Naive B cell (primary cell): ENCODE data around the gene DHRSX. TPM values are rescaled to one million over a fixed set of nuclear protein-coding genes. Genes with fewer than 3 reads are reported as not detected.
A peak's percentile ranks its signal among the peaks of the same experiment; 100 is the strongest.
"Not testable (repeated sequence)": the region's sequence is repeated elsewhere in the genome, so short reads cannot be mapped to it uniquely, and the experiment has no call there.

Experiments used
- ATAC-seq, 2 donors: fragments of 150-1000 bp; cut with Tn5 transposase; 2 replicates each; pipeline ENCODE4 v1.10.0; 2021; ENCODE audit warnings: low read depth in 2 of 2, mild to moderate bottlenecking in 2 of 2, moderate library complexity in 2 of 2
- DNase-seq: peaks from one replicate; pipeline ENCODE4 v3.0.0; 2022
- H3K27ac Mint-ChIP-seq, 6 donors: one replicate each; pipeline ENCODE4 v1.8.0; 2020 to 2022; ENCODE audit warnings: mild to moderate bottlenecking in 6 of 6, mixed read lengths in 6 of 6, moderate library complexity in 5 of 6, inconsistent platforms in 2 of 6
- H3K27me3 Mint-ChIP-seq, 3 donors: one replicate each; pipeline ENCODE4 v1.8.0; 2021 to 2022; ENCODE audit warnings: mixed read lengths in 3 of 3, mild to moderate bottlenecking in 1 of 3
- H3K36me3 Mint-ChIP-seq, 2 donors: one replicate each; pipeline ENCODE4 v1.8.0; 2020 to 2022; ENCODE audit warnings: mixed read lengths in 2 of 2, inconsistent platforms in 1 of 2, mild to moderate bottlenecking in 1 of 2
- H3K4me1 Mint-ChIP-seq, 3 donors: one replicate each; pipeline ENCODE4 v1.8.0; 2020 to 2022; ENCODE audit warnings: mixed read lengths in 3 of 3, inconsistent platforms in 1 of 3, mild to moderate bottlenecking in 1 of 3, moderate library complexity in 1 of 3
- H3K4me3 Mint-ChIP-seq, 8 donors: one replicate each; pipeline ENCODE4 v1.8.0; 2020 to 2022; ENCODE audit warnings: mild to moderate bottlenecking in 8 of 8, mixed read lengths in 8 of 8, moderate library complexity in 8 of 8, inconsistent platforms in 2 of 8
- H3K9me3 Mint-ChIP-seq, 7 donors: one replicate each; pipeline ENCODE4 v1.8.0; 2020 to 2022; ENCODE audit warnings: mixed read lengths in 7 of 7, mild to moderate bottlenecking in 5 of 7, inconsistent platforms in 2 of 7, moderate library complexity in 1 of 7
- polyA plus RNA-seq, 6 donors: library from polyadenylated mRNA; unstranded; fragments of 300-500 nt; fragmentation: Illumina TruSeq; gene quantifications; one replicate each; pipeline ENCODE4 v1.2.3, GENCODE V29; 2021; ENCODE audit warnings: low read depth in 6 of 6

Gene DHRSX
- polyA plus RNA-seq, 6 donors from 2014 or later = 20.9 to 33.3 (median 28.4) TPM

DNA sequence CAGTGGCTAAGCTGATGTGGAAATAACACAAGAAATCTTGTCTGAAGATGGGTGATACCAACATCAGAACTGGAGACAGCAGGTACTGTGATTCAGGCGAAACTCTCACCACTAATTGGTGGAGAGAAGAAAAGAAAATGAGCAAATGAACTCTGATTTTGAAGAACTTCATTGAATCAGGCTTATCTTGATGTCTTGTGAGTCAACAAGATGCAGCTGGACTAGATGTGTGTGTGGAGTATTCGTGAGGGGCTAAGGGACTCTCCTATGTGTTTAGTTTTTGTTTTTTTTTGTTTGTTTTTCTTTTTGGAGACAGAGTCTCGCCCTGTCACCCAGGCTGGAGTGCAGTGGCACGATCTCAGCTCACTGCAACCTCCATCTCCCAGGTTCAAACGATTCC lies 131.6 kb downstream of the DHRSX start:
- Mint-ChIP-seq H3K27ac (no peak overlapping the region), H3K36me3 (peaks cover 3 to 21% of the 10 kb centered on the region in 2 donors), H3K27me3 (no peaks in the 10 kb centered on the region), H3K9me3 (peaks cover 0 to 3% (median 0%) of the 10 kb centered on the region in 7 donors), H3K4me1 (peaks cover 8 to 22% (median 11%) of the 10 kb centered on the region in 3 donors), H3K4me3 (no peak overlapping the region)
- no peak for DNase-seq
- ATAC-seq = no peak

DNA sequence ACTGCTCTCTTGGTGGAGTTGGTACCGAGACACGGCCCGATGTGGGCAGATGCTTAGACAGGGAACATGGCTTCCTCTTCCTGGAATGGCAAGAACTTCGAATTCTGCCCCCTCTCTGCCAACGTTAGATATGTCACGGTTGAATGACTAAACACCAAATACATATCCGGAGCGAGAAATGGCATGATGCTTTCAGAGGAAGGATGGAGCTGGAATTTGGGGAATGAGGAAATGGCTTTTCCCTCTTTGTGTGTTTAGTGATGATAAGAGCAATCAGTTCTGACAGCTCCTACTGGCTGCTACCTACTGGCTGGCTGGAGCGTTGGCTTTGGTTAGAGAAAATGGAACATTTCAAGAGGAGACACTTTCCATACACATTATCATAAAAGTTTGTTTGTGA lies 140.0 kb downstream of the DHRSX start:
- no peak overlapping the region for H3K4me3 Mint-ChIP-seq
- H3K27me3 Mint-ChIP-seq = no peaks in the 10 kb centered on the region
- peaks cover 3 to 9% of the 10 kb centered on the region in 2 donors for H3K36me3 Mint-ChIP-seq
- DNase-seq (no peak), ATAC-seq (no peak)
- peaks cover 0 to 14% (median 7%) of the 10 kb centered on the region in 7 donors for H3K9me3 Mint-ChIP-seq
- peak overlapping the region in 2 of 6 donors; percentile 49 to 60 for H3K27ac Mint-ChIP-seq
- peaks cover 17 to 32% (median 32%) of the 10 kb centered on the region in 3 donors for H3K4me1 Mint-ChIP-seq

DNA sequence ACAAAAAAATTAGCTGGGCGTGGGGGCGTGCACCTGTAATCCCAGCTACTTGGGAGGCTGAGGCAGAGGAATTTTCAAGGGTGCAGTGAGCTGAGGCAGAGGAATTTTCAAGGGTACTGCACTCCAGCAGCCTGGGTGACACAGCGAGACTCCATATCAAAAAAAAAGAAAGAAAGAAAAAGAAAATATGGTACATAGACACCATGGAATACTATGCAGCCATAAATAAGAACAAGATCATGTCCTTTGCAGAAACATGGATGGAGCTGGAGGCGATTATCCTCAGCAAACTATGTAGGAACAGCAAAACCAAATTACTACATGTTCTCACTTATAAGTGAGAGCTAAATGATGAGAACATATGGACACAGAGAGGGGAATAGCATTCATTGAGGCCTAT lies 141.3 kb downstream of the DHRSX start:
- not testable (repeated sequence) for H3K4me3 Mint-ChIP-seq, DNase-seq, H3K27me3 Mint-ChIP-seq, ATAC-seq
- peaks cover 22 to 41% (median 36%) of the 10 kb centered on the region in 3 donors for H3K4me1 Mint-ChIP-seq
- peaks cover 0 to 14% (median 6%) of the 10 kb centered on the region in 7 donors for H3K9me3 Mint-ChIP-seq
- H3K27ac Mint-ChIP-seq = peak overlapping the region in 5 of 6 donors; percentile 22 to 83 (median 79)
- peaks cover 8 to 18% of the 10 kb centered on the region in 2 donors for H3K36me3 Mint-ChIP-seq

DNA sequence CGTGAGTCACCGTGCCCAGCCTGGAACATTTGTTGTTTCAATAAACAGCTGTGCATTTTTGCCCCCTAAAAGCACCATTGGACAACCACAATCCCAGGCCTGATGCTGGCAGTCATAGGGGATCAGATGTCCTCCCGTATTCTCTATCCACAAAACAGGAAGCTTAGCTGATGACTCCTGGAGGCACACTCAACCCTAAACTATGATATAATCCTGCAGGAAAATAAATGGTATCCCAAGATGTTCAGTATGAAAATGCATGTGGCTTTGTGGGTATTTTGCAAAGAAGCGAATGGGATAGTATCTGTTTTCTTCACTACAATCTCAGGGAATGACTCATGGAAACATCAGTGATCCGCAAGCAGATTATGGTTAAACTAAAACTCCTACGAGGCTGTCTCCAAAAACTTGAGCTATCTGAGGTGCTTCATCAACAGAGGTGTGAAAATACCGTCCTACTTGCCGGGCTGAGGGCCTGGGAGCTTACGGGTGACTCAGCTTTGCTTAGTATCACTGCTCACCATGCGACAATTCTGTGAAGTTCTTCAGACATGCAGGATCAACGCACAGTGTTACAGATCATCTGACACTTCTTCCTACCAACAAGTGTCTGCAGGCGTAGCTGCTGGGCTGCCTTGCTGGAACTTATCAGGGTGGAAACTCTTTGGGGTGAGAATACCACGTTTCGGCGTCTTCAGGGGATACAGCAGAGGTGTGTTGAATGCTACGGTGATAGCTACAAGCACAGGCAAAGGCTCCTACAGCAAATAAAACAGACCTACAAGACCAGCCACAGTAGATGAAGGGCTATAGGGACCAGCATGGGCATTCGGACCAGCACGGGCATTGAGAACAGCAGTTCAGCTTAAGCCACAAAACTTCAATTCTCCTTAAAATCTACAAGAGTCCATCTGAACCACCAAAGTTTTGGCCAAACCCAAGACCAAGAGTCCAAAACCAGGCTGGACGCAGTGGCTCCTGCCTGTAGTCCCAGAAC lies 148.5 kb downstream of the DHRSX start:
- Mint-ChIP-seq H3K9me3 (peaks cover 0 to 11% (median 3%) of the 10 kb centered on the region in 7 donors), H3K36me3 (peaks cover 19 to 28% of the 10 kb centered on the region in 2 donors), H3K4me3 (no peak overlapping the region), H3K27me3 (no peaks in the 10 kb centered on the region), H3K4me1 (peaks cover 14 to 41% (median 27%) of the 10 kb centered on the region in 3 donors), H3K27ac (peak overlapping the region in 1 of 6 donors; percentile 66)
- DNase-seq = no peak
- no peak for ATAC-seq

DNA sequence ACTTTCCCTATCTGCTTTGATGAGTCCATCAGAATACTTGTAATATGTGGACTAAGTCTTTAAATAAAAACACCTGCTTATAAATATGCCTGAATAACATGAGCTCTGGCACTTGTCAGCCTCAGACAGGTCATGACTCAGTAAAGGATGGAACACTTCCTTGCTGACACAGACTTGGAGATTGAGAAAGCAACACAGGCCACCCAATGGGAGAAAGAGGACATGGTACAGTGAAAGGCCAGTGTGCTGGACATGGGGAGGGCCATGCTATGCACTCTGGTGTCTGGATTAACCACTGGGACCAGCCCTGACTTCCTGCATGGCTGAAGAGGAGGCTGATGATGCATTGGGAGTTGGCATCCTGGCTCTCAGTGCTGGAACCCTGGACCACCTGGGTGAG lies 149.5 kb downstream of the DHRSX start:
- Mint-ChIP-seq H3K36me3 (peaks cover 28 to 36% of the 10 kb centered on the region in 2 donors), H3K4me3 (no peak overlapping the region), H3K4me1 (peaks cover 9 to 31% (median 21%) of the 10 kb centered on the region in 3 donors), H3K9me3 (peaks cover 0 to 11% (median 3%) of the 10 kb centered on the region in 7 donors), H3K27me3 (no peaks in the 10 kb centered on the region), H3K27ac (peak overlapping the region in 1 of 6 donors; percentile 53)
- DNase-seq = no peak
- ATAC-seq = no peak

DNA sequence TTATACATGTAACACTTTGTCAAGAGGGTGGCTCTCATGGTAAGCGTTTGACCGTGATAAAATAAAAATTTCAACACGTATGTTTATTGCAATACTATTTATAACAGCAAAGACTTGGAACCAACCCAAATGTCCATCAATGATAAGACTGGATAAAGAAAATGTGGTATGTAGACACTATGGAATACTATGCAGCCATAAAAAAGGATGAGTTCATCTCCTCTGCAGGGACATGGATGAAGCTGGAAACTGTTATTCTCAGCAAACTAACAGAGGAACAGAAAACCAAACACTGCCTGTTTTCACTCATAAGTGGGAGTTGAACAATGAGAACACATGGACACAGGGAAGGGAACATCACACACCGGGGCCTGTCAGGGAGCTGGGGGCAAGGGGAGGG lies 150.1 kb downstream of the DHRSX start:
- not testable (repeated sequence) for H3K27ac Mint-ChIP-seq, ATAC-seq, H3K4me3 Mint-ChIP-seq, DNase-seq, H3K27me3 Mint-ChIP-seq
- H3K36me3 Mint-ChIP-seq = peaks cover 33 to 42% of the 10 kb centered on the region in 2 donors
- H3K9me3 Mint-ChIP-seq = peaks cover 0 to 11% (median 3%) of the 10 kb centered on the region in 7 donors
- peaks cover 6 to 25% (median 17%) of the 10 kb centered on the region in 3 donors for H3K4me1 Mint-ChIP-seq

DNA sequence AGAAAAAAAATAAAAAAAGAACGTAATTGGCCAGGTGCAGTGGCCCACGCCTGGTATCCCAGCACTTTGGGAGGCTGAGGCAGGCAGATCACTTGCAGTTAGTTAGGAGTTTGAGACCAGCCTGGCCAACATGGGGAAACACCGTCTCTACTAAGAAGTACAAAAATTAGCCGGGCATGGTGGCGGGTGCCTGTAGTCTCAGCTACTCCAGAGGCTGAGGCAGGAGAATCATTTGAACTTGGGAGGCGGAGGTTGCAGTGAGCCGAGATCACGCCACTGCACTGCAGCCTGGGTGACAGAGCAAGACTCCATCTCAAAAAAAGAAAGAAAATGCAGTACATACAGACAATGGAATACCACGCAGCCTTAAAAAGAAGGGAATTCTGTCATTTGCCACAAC lies 150.7 kb downstream of the DHRSX start:
- peak overlapping the region in 1 of 6 donors; percentile 88 for H3K27ac Mint-ChIP-seq
- DNase-seq, H3K27me3 Mint-ChIP-seq, ATAC-seq: not testable (repeated sequence)
- H3K4me1 Mint-ChIP-seq = peaks cover 6 to 21% (median 13%) of the 10 kb centered on the region in 3 donors
- peaks cover 0 to 12% (median 3%) of the 10 kb centered on the region in 7 donors for H3K9me3 Mint-ChIP-seq
- H3K36me3 Mint-ChIP-seq = peaks cover 39 to 40% of the 10 kb centered on the region in 2 donors
- peak overlapping the region in 1 of 8 donors; percentile 37 for H3K4me3 Mint-ChIP-seq

DNA sequence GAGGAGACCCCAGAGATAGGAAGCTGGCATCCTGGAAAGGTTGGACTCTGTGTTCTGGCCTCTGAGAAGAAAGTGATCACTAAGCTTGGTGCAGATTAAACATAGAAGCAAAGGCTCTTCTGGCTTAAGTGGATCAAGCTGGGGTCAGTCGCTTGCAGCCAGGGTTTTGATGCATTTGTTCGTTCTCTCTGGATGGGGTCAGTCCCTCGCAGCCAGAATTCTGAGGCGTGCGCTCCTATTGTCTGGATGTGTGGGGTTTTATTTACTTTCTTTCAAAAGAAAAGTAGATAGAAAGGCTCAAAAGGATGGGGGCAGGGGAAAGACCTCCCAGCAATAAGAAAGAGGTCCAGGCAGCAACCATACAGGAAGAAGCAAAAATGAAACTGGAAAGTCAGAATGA lies 152.6 kb downstream of the DHRSX start:
- no peak overlapping the region for H3K27ac Mint-ChIP-seq
- peaks cover 28 to 33% of the 10 kb centered on the region in 2 donors for H3K36me3 Mint-ChIP-seq
- no peak overlapping the region for H3K4me3 Mint-ChIP-seq
- H3K27me3 Mint-ChIP-seq = no peaks in the 10 kb centered on the region
- DNase-seq (no peak), ATAC-seq (no peak)
- peaks cover 1 to 12% (median 3%) of the 10 kb centered on the region in 7 donors for H3K9me3 Mint-ChIP-seq
- H3K4me1 Mint-ChIP-seq = peaks cover 4 to 24% (median 9%) of the 10 kb centered on the region in 3 donors

DNA sequence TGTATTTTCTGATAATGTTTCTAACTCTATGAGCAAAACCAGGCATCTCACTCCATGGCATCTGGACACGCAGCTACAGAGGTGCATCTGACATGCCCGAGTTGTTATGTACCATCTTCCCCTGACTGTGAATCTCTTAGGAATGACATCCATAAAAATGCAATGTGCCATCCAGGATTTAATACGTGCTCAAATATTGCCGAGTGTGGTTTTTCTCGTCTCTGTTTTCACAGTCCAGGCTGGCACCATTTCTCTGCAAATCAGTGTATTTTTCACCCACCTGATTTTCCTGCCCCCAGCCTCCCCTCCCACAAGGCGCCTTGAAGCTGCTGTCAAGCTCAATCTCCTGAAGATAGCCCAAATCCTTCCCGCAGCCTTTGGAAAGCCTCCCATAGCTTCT lies 154.6 kb downstream of the DHRSX start:
- H3K9me3 Mint-ChIP-seq = peaks cover 1 to 12% (median 3%) of the 10 kb centered on the region in 7 donors
- no peak for ATAC-seq
- H3K27me3 Mint-ChIP-seq = no peaks in the 10 kb centered on the region
- H3K27ac Mint-ChIP-seq = peak overlapping the region in 1 of 6 donors; percentile 41
- no peak for DNase-seq
- H3K36me3 Mint-ChIP-seq = peaks cover 32 to 37% of the 10 kb centered on the region in 2 donors
- no peak overlapping the region for H3K4me3 Mint-ChIP-seq
- peaks cover 8 to 27% (median 13%) of the 10 kb centered on the region in 3 donors for H3K4me1 Mint-ChIP-seq

DNA sequence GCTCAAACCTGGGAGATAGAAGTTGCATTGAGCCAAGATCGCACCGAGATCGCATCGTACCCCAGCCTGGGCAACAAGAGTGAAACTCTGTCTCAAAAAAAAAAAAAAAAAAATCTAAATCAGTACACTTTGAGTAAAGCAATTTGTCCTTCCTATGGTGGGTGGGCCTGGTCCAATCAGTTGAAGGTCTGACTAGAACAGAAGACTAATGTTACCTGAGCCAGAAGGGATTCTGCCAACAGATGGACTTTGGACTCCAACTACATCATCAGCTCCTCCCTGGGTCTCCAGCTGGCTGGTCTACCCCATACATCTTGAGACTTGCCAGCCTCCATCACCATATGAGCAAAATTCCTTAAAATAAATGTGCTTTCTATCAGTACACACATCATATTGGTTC lies 155.2 kb downstream of the DHRSX start:
- ATAC-seq (no peak), DNase-seq (no peak)
- Mint-ChIP-seq H3K9me3 (peaks cover 1 to 12% (median 3%) of the 10 kb centered on the region in 7 donors), H3K27me3 (no peaks in the 10 kb centered on the region), H3K27ac (peak overlapping the region in 1 of 6 donors; percentile 42), H3K4me1 (peaks cover 8 to 27% (median 15%) of the 10 kb centered on the region in 3 donors), H3K36me3 (peaks cover 30 to 41% of the 10 kb centered on the region in 2 donors), H3K4me3 (no peak overlapping the region)

DNA sequence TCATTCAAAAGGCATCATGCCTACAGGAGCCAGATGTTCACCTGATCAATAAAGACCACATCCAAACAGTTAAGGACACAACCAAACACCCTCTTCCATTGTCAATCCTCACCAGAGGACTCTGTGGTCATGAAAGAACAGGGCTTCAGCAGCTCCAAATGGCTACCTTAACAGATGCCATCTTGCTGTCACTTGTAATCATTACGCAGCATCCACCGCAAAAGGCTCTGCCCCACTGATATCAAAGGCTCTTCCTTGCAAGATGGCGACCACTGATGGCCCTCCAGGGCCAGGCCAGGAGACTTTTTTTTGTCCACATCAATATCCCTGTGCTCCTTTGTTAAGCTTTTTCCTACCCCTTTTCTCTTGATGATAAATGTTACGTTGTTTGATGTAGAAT lies 157.4 kb downstream of the DHRSX start:
- peak overlapping the region in 3 of 6 donors; percentile 22 to 76 (median 61) for H3K27ac Mint-ChIP-seq
- no peaks in the 10 kb centered on the region for H3K27me3 Mint-ChIP-seq
- no peak overlapping the region for H3K4me3 Mint-ChIP-seq
- H3K4me1 Mint-ChIP-seq = peaks cover 24 to 40% (median 28%) of the 10 kb centered on the region in 3 donors
- ATAC-seq (no peak), DNase-seq (no peak)
- H3K9me3 Mint-ChIP-seq = peaks cover 0 to 21% (median 14%) of the 10 kb centered on the region in 7 donors
- H3K36me3 Mint-ChIP-seq = peaks cover 42 to 55% of the 10 kb centered on the region in 2 donors

DNA sequence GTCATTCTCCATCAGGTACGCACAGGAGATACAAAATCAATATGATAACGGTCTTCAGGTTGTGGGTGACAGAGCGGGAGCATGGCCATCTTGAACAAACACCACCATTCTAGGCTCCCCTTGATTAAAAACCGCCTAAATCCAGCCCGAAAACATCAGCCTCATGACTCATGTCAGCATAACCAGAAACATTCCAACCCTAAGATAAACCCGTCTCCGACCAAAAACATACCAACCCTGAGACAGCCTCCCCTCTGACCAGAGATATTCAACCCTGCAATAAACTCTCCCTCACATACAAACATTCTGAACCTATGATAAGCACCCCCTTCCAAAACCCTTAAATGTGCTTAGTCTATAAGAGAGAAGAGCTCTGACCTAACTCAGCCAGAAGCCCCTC lies 157.9 kb downstream of the DHRSX start:
- H3K27me3 Mint-ChIP-seq = no peaks in the 10 kb centered on the region
- no peak for ATAC-seq
- H3K4me3 Mint-ChIP-seq = no peak overlapping the region
- DNase-seq = no peak
- peaks cover 26 to 45% (median 29%) of the 10 kb centered on the region in 3 donors for H3K4me1 Mint-ChIP-seq
- H3K36me3 Mint-ChIP-seq = peaks cover 42 to 56% of the 10 kb centered on the region in 2 donors
- peaks cover 0 to 24% (median 16%) of the 10 kb centered on the region in 7 donors for H3K9me3 Mint-ChIP-seq
- H3K27ac Mint-ChIP-seq = peak overlapping the region in 3 of 6 donors; percentile 12 to 24 (median 22)

DNA sequence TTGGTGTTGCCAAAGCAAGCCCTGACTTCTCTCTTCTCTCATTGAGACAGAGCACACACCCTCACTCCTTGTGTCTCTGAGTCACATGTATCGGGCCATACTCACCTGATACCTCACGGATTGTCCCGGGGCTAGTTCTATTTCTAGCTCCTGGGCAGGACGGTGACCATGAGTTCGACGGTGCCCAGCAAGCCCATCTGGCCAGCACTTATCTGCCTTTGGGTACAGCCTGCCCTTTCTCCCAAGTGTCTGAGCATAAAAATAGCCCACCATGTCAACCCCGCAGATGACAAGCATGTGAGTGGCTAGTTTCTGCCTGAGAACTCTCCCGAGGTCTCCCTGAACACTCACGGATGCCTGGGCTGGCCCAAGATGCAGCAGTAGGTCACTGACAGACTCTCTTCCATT lies 158.5 kb downstream of the DHRSX start:
- Mint-ChIP-seq H3K9me3 (peaks cover 0 to 29% (median 16%) of the 10 kb centered on the region in 7 donors), H3K36me3 (peaks cover 42 to 56% of the 10 kb centered on the region in 2 donors), H3K27me3 (no peaks in the 10 kb centered on the region), H3K27ac (peak overlapping the region in 1 of 6 donors; percentile 57), H3K4me3 (no peak overlapping the region), H3K4me1 (peaks cover 32 to 51% (median 34%) of the 10 kb centered on the region in 3 donors)
- DNase-seq (no peak), ATAC-seq (no peak)
